Endometrial microvascular endothelial cells (primary cell): ENCODE measurements around the gene MAST2. TPM values are rescaled to one million over a fixed set of nuclear protein-coding genes. Genes with fewer than 3 reads are reported as not detected.

ENCODE experiments used
- in situ Hi-C: cut with HindIII; loops from 2 replicates; pipeline ENCODE4 v1.10.0; 2017; ENCODE audit warnings: low sequenced_read_pairs, low pct_unique_long_range_greater_than_20kb; ENCODE audit errors: inconsistent ontology term
- total RNA-seq: library from RNA; depleted of rRNA; stranded (reverse); fragments of >200 nt; gene quantifications from one replicate; pipeline ENCODE4 v1.2.3, GENCODE V29; 2015; ENCODE audit errors: inconsistent ontology term

MAST2 gene
- total RNA-seq, result 17.6 TPM

GRCh38 chr1:45803299-45803780, at the start of gene MAST2:
Gene MAST2 (plus strand): TSS chr1:45803612. CDS start chr1:45803896, 284 bp downstream.
- in situ Hi-C loops, result loop anchor here (25.0 kb wide), 1 partner anchor 116 kb away; the partner anchor contains the start of genes GPBP1L1 and TMEM69

DNA sequence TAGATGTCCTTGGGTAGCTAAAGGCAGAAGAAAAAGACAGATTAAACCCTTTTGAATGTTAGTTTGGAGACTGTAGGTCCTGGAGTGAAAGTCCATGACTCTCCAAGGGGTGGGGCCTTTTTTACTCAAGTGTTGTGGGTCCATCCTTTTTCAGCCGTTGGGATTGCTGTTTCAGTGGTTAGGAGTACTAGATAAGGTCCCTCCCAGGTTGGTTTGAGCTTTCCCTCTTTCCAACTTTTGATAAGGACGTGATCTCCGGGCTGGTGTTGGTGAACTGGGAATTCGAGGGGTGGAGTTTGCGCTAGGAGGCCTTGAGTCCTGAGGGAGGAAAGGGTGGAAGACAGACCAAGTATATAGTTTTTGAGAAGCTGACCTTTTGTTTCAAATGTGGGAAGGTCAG, 47.7 kb upstream of the MAST2 start:
- in situ Hi-C loops, result no loop called here

DNA sequence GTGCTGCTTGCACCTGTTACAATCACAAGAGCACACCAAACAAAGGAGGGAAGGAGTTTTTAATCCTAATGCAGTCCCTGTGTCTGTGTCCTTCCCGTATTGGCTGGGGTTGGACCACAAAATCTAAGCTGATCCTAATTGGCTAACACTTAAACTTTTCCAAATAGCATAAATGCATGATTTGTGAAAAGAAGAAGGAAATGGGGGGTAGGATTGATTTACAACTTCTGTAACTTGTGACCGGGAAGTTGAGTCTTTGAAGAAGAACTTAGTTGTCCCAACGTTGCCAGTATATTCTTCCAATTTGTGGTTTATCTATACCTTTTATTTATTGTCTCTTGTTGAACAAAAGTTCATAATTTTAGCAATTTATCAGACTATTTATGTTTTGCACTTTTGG, 41.1 kb upstream of the MAST2 start:
- in situ Hi-C loops, result no loop called here

GRCh38 chr1:45765999-45766792, 37.2 kb upstream of the MAST2 start:
- in situ Hi-C loops, result no loop called here

DNA sequence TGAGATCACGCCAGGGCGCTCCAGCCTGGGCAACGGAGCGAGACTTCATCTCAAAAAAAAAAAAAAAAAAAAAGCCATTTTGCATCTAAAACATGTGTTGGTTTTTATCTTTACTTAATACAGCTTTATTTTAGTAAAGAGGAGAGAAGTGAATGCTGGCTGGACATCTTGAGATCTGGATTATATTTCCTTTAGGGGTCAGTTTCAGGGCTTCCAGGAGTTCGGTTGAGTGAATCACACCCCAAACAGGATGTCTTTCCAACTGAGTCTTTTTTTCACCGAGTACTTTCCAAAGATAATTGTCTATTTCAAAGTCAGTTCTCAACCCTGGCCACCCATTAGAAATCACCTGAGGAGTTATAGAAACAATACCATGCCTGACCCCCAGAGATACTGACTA, 36.4 kb upstream of the MAST2 start:
- in situ Hi-C loops, result no loop called here

DNA sequence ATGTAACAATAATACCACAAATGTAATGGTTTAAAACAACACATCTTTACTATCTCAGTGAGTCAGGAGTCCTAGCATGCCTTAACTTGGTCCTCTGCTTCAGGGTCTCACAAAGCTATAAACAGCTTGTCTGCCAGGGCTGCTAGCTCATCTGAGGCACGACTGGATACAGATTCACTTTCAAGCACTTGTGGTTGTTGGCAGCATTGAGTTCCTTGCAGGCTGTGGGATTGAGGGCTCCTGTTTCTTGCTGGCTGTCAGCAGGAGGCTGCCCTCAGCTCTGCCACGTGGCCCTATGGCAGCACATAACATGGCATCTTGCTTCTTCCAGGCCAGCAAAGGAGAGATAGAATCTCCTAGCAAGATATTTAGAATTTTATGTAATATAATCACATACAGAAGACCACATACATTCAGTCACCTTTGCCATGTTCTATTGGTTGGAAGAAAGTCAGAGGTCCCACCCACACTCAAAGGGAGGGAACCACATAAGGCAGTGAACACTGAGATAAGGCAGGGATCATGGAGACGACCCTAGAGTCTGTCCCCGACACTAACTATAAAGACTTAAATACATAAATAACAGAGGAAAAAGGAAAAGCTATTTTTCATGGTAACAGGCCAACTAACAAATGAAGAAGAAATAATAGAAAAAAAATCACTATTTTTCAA, 34.0 kb upstream of the MAST2 start:
- in situ Hi-C loops, result no loop called here

- in situ Hi-C loops, result no loop called here
These were observed 30.4 kb upstream of the MAST2 start for GRCh38 chr1:45772971-45773370.

GRCh38 chr1:45775794-45776193, 27.6 kb upstream of the MAST2 start:
- in situ Hi-C loops, result no loop called here

DNA sequence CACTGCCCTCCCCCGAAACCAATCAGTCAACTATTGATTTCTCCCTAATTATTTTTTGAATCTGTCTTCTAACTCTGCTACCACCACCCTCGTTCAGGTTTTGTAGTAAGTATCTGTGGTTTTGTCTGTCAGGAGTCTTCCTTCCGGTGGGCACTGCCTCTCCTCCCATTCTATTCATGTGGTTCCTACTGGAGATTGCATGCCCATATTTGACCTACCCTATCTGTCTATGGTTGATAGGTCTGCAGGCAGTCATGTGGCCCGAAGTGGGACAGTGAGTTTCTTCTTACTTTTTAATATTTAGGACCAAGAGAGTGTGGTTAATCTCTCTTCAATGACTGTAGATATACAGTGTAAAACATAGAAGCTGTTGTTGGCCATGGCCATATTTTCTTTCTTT, 17.8 kb upstream of the MAST2 start:
- in situ Hi-C loops, result no loop called here

GRCh38 chr1:45787905-45788304, 15.5 kb upstream of the MAST2 start:
- in situ Hi-C loops, result no loop called here

- in situ Hi-C loops, result no loop called here
These were observed 13.8 kb upstream of the MAST2 start for GRCh38 chr1:45789601-45790000.

GRCh38 chr1:45792744-45793143, 10.7 kb upstream of the MAST2 start:
- in situ Hi-C loops, result no loop called here

- in situ Hi-C loops, result no loop called here
These were observed 9.3 kb upstream of the MAST2 start for GRCh38 chr1:45793942-45794604.

DNA sequence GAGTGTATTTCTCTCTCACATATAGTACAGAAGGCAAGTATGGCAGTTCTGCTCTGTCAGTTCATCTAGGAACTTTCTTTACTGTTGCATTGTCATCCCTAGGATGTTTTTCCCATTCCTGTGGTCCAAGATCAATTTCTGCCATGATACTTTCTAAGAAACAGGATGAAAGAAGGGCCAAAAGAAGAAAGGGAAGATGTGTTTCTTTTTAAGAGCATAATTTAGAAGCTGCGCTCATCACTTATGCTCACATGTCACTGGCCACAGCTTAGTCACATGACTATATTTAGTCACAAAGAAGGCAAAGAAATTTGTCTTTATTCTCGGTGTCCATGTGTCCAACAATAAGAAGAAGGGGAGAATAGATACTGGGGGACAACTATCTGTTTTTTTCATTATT, 7.0 kb upstream of the MAST2 start:
- in situ Hi-C loops, result no loop called here

- in situ Hi-C loops, result no loop called here
These were observed 6.5 kb upstream of the MAST2 start for GRCh38 chr1:45796946-45797345.

GRCh38 chr1:45800899-45801298, 2.5 kb upstream of the MAST2 start:
- in situ Hi-C loops, result loop anchor here (25.0 kb wide), 1 partner anchor 114 kb away; the partner anchor contains the start of genes GPBP1L1 and TMEM69

- in situ Hi-C loops, result loop anchor here (25.0 kb wide), 1 partner anchor 115 kb away; the partner anchor contains the start of genes GPBP1L1 and TMEM69
These were observed 791 bp upstream of the MAST2 start for GRCh38 chr1:45802343-45803298.
